CD4-positive, alpha-beta T cell treated with Interleukin-12 subunit alpha and Interleukin-12 subunit beta, for 1 hour (primary cell): ENCODE measurements around the gene NTRK3.

ENCODE experiments used
- DNase-seq: peaks from one replicate; pipeline ENCODE4 v3.0.0-alpha.2; 2020

The NTRK3 gene

GRCh38 chr15:88118035-88118434 is 138.5 kb downstream of the NTRK3 start:
- DNase-seq = no peak

GRCh38 chr15:88115486-88116152 is 140.9 kb downstream of the NTRK3 start:
- no peak for DNase-seq

GRCh38 chr15:88113613-88114308 is 142.8 kb downstream of the NTRK3 start:
- DNase-seq = no peak

GRCh38 chr15:88108991-88109390 is 147.5 kb downstream of the NTRK3 start:
- no peak for DNase-seq

DNA sequence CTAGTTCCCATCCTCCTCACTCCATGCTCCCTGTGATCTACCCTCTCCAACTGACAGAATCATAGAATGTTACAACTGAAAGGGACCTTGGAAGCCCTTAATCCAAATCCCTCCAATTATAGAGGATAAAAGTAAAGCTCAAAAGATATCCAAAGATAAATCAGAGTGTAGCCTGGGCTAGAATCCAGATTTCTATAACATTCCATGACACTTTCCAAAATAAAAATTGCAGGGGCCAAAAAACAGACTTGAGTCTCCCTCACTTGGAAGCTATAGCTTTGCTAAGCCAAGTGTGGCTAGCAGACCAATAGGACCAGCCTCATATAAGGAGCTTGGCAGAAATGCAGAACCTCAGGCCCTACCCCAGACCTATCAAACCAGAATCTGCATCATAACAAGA is 148.1 kb downstream of the NTRK3 start:
- no peak for DNase-seq

DNA sequence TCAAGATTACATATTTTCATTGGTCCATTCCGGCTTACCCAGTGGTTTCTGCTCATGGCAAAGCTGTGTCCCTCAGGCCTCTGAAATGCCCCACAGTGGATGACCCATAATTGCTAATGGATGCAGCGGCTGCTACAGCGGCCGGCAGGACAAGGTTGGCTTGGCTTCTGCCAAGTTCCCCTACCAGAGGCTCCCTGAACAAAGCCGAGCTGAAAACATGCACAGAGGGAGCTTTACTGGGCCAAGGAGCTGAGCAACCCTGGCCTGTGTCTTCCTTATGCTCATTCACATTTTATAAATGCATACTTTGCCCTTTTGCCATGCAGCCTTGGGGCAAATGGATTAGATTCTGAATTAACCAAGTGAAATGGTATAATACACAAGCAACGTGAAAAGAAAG is 150.5 kb downstream of the NTRK3 start:
- DNase-seq = no peak

DNA sequence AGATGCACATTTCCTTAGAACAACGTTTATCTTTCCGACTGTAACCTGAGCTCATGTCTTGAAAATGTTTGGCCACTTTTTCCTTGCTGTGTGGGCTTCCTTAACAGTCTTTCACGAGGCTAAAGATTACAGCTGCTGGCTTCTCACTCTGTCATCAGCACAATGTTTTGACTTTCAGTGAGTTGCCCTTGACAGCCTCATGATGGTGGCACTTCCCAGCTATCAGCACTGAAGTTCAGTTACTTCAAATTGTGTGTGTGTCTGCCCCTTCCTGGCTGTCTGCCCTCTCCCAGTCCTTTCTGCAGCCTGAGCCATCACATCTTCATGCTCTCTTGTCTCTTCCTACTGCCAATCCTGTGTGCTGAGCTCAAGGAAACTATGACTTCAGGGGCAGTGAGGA is 152.2 kb downstream of the NTRK3 start:
- no peak for DNase-seq

DNA sequence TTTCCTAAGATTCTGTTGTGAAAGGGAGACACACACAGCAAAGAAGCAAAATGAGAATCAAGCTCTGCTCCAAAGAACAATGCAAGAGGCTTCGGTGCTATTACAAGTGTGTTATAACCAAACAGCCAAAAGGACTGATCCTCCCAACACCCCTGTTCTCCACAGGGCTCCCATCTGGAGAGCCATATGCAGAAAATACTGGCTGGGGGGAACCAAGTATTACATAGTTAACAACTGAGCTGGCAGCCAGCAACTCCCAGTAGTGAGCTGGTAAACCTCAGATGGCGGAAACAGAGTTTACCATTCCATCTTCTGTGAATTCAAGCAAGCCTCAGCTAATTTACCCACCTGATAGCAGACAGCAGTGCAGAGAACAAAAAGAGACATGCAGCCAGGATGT is 156.4 kb downstream of the NTRK3 start:
- no peak for DNase-seq

DNA sequence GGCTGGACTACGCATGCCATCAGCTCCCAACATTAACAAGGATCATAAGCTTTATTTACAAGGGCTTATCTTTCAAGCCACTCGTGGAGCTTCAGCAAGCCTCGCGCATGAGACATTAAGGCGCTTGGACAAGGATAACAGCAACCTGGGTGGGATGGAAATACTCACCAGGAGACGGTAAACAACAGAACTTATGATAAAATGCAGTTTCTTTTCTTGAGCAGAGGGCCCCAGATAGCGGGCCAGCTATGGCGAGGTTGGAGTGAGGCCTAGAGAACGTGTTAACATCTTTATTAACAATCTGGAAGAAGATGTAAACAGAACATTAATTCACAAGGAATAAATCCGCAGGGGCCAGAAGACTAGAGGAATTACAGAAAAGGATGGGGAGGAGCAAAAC is 158.2 kb downstream of the NTRK3 start:
- DNase-seq = no peak

- no peak for DNase-seq
Observed at GRCh38 chr15:88091444-88092016, 165.0 kb downstream of the NTRK3 start.

DNA sequence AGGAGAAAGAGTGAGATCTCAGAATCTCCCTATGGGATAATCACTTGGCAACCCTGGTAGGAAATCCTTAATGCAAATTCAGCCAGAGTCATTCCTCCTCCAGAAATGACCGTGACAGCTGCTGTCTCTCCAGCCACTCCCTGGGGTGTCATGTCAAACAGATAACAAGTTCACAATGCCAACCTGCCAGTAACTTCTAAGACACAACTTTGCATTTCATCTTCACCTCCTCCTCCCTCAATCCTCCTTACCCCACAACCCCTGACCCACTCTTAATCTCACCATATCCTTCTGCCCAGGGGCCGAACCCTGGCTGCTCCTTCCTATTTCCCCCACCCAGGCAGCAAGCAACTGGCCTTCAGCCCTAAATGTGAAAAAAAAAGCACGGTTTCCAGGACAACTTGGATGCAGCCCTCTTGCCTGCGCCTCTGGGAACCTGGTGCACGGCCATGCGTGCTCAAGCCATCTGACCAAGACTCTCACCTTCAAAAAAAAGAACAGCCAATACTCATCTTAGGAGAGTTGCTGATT is 166.0 kb downstream of the NTRK3 start:
- DNase-seq = no peak

DNA sequence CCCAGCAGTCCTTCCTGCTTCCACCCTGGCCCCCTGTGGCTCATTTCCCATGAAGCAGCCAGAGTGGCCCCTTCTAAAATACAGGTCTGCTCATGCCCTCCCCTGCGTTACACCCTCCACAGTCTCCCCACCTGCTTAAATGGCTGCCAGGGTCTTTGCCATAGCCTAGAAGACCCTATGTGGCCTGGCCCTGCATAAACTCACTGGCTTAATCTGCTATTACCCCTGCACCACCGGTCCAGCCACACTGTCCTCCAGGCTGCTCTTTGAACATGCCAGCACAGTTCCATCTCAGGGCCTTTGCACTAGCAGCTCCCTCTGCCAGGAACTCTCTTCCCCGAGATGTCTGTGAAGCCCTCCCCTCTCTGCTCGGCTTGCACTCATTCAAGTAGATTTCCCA is 166.8 kb downstream of the NTRK3 start:
- DNase-seq = no peak

- DNase-seq = no peak
Observed at GRCh38 chr15:88089024-88089620, 167.4 kb downstream of the NTRK3 start.

DNA sequence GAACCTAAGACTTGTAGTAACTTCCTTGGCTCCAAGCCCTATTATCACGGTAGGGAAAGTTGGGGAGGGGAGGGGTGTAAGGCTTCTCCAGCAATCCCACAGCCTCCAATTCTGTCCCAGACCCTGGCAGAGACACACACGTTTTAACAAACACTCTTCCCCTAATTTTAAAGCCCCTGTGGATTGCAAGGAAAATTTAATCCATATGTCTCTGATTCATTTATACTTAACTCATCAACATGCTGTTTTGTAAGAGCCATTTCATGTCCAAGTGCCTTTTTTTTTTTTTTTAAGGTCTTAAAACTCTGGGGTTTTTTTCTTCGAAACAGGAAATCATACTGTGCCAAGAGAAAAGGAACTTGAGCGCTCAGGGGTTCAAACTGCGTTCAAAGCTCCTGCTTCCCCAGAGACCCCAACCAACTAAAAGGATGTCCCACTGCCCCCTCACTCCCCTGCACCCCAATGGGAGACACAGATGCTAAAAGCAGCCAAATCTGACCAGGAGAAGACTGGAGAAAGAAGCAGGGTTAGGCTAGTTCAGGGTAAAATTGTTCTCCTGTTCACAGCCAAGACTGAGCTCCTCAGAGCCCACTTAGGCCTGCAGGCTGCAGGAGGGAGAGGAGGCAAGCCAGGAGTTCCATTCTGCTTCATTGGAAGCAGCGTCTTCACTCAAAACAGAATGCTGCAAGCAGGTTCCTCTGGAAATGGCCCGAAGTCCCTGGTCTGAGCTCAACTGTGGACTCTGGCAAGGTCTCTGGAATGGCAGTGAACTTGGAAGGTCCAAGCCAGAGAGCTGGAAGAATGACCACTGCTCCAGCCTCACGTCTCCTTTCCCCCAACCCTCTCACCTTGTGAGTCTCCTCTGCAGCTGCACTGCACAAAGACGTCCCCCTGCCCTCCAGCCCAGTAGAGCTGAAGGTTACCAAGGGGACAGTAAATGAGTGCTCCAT is 172.5 kb downstream of the NTRK3 start:
- no peak for DNase-seq

- DNase-seq = no peak
Observed at GRCh38 chr15:88080616-88081015, 175.9 kb downstream of the NTRK3 start.

- DNase-seq = no peak
Observed at GRCh38 chr15:88077296-88078020, 179.1 kb downstream of the NTRK3 start.

DNA sequence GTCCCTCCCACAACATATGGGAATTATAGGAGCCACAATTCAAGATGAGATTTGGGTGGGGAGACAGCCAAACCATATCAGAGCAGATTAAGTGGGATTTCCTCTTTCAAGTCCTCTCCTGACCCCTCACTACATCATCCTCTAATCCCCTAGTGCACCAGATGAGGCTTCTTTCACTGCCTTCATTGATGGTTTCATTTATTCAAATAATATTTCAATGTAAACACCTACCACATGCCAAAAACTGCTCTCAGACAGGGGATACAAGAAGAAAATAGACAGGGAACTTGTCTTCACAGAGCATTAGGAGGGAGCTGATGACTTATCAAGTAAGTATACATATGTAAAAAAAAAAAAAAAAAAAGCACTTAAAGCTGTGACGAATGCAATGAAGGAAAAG is 180.2 kb downstream of the NTRK3 start:
- no peak for DNase-seq

- no peak for DNase-seq
Observed at GRCh38 chr15:88075102-88075501, 181.4 kb downstream of the NTRK3 start.

- no peak for DNase-seq
Observed at GRCh38 chr15:88074386-88074785, 182.2 kb downstream of the NTRK3 start.

DNA sequence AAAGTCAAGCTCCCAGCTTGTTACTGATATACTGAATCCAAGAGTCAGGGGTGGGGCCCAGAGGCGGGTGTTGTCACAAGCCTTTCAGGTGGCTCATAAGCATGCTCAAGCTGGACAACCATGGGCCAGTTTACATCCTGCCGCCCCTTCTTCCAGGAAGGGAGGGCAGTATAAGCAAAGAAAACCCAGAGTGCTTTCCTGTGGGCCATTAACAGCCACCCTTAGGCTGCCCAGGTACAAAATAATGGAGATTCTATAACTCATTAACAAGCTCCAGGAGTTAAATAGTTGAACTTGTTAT is 183.2 kb downstream of the NTRK3 start:
- no peak for DNase-seq

- no peak for DNase-seq
Observed at GRCh38 chr15:88072598-88073390, 183.7 kb downstream of the NTRK3 start.
